Measurements from ENCODE around the gene UNC79.

DNA sequence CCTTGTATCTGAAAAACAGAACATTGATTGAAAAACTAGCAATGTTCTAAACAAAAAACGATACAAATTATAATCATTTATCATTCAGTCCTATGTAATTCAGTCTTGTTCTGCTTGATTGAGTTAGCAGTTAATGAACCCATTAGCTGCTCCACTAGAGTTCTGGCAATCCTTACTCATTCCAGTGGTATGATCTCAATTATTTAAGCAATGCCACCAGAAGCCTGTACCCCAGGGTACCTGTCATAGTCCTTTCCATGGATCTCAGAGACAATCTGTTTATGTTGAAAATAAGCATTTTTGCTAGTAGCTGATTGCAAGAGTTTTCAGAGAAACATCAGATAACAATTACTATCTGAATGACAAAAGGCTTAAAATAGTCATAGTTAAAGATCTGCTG lies 115.9 kb downstream of the UNC79 start:
- TF ChIP-seq POLR2A (IDR thresholded peaks at IDR 0.05) (no peak), EP300 (IDR thresholded peaks at IDR 0.05) (no peak)
- TF ChIP-seq, protein P1, sequence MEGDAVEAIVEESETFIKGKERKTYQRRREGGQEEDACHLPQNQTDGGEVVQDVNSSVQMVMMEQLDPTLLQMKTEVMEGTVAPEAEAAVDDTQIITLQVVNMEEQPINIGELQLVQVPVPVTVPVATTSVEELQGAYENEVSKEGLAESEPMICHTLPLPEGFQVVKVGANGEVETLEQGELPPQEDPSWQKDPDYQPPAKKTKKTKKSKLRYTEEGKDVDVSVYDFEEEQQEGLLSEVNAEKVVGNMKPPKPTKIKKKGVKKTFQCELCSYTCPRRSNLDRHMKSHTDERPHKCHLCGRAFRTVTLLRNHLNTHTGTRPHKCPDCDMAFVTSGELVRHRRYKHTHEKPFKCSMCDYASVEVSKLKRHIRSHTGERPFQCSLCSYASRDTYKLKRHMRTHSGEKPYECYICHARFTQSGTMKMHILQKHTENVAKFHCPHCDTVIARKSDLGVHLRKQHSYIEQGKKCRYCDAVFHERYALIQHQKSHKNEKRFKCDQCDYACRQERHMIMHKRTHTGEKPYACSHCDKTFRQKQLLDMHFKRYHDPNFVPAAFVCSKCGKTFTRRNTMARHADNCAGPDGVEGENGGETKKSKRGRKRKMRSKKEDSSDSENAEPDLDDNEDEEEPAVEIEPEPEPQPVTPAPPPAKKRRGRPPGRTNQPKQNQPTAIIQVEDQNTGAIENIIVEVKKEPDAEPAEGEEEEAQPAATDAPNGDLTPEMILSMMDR (IDR thresholded peaks at IDR 0.05): no peak
